Upper lobe of left lung (tissue), 6 donors: ENCODE measurements around the gene TMEM236. TPM values are rescaled to one million over a fixed set of nuclear protein-coding genes. Genes with fewer than 3 reads are reported as not detected.
A peak's percentile ranks its signal among the peaks of the same experiment; 100 is the strongest.

Source experiments
- ATAC-seq, 2 donors: fragments of 200-7000 bp; cut with Tn5 transposase; one replicate each; pipeline ENCODE4 v1.9.1; 2022; ENCODE audit warnings: mild to moderate bottlenecking in 2 of 2, moderate library complexity in 2 of 2; ENCODE audit not compliant: low FRiP score in 2 of 2
- DNase-seq, 2 donors: peaks; one replicate each; pipeline ENCODE4 v3.0.0-alpha.2; 2019 to 2020
- H3K27ac ChIP-seq, 4 donors: fragments of 200-600 bp; sonication (generic); one replicate each; pipeline ENCODE4 v1.5.1; 2016 to 2019
- H3K27me3 ChIP-seq, 4 donors: fragments of 200-600 bp; sonication (generic); one replicate each; pipeline ENCODE4 v1.5.1; 2017 to 2019
- H3K36me3 ChIP-seq, 4 donors: fragments of 200-600 bp; sonication (generic); one replicate each; pipeline ENCODE4 v1.5.1; 2016 to 2019
- H3K4me1 ChIP-seq, 4 donors: fragments of 200-600 bp; sonication (generic); one replicate each; pipeline ENCODE4 v1.5.1; 2018 to 2019
- H3K4me3 ChIP-seq, 4 donors: fragments of 200-600 bp; sonication (generic); one replicate each; pipeline ENCODE4 v1.5.1; 2017 to 2019; ENCODE audit warnings: mild to moderate bottlenecking in 2 of 4, moderate library complexity in 1 of 4
- H3K9me3 ChIP-seq, 4 donors: fragments of 200-600 bp; sonication (generic); one replicate each; pipeline ENCODE4 v1.5.1; 2018 to 2019
- EP300 ChIP-seq, 4 donors: sonication (generic); formaldehyde crosslinking; IDR thresholded peaks; one replicate each; pipeline ENCODE4 v1.5.1; 2017; ENCODE audit warnings: antibody characterized with exemption in 4 of 4, control low read depth in 2 of 4
- POLR2A ChIP-seq, 4 donors: fragments of 450-650 bp; IDR thresholded peaks; one replicate each; pipeline ENCODE4 v1.5.1; 2016 to 2017; ENCODE audit warnings: antibody characterized with exemption in 4 of 4, mild to moderate bottlenecking in 2 of 4
- POLR2AphosphoS5 ChIP-seq, 2 donors: sonication (generic); formaldehyde crosslinking; IDR thresholded peaks; one replicate each; pipeline ENCODE4 v1.5.1; 2017; ENCODE audit warnings: antibody characterized with exemption in 2 of 2
- WGBS, 2 donors: methylation state at CpG; one replicate each; pipeline ENCODE4 v1.1.5; 2017 to 2018; 5-methylcytosine and 5-hydroxymethylcytosine counted together
- total RNA-seq, 6 donors: library from RNA; depleted of rRNA in 4 of 6; stranded (reverse); fragments of >200 nt in 4 of 6; gene quantifications; one replicate each; pipeline versions ENCODE4 v1.1.0 to v1.2.1, GENCODE V29; 2016 to 2021
- TF ChIP-seq, protein P1 (sequence below), 6 experiments: fragments of 450-650 bp in 4 of 6; fragments of 200-600 bp in 2 of 6; sonication (generic) in 2 of 6; IDR thresholded peaks; one replicate each; pipeline ENCODE4 v1.5.1; 2016 to 2019; ENCODE audit warnings: antibody characterized with exemption in 6 of 6
- donor health status: DM: no; HTN: no; CAD: no; lungs with moderate emphysema.
- donor health status: DM: no; HTN: yes; CAD: no; lungs with severe emphysema.

The TMEM236 gene
- total RNA-seq, 6 donors from 2014 or later = 0.55 to 4.6 (median 1.6) TPM

DNA sequence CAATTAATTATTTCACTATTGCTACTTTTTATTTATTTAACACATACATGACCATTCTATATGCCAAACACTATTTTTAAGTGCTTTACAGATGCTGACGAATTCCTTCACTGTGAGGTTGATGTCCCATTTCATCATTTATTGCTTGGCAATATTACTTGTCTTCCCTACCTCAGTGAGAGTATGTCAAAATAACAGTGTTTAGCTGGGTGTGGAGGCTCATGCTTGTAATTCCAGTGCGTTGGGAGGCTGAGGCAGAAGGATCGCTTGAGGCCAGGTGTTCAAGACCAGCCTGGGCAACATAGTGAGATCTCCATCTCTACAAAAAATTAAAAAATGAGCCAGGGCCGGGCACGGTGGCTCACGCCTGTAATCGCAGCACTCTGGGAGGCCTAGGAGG is 37.4 kb downstream of the TMEM236 start:
- Histone ChIP-seq H3K4me1 (peaks cover 0 to 20% (median 3%) of the 10 kb centered on the region in 4 donors), H3K36me3 (no peaks in the 10 kb centered on the region), H3K4me3 (no peak overlapping the region), H3K9me3 (no peaks in the 10 kb centered on the region), H3K27ac (no peak overlapping the region), H3K27me3 (no peaks in the 10 kb centered on the region)
- 92 to 95% methylated on average over 7 of the region's 7 CpGs for WGBS, 2 donors
- no peak for ATAC-seq
- DNase-seq = no peak
- no peak for TF ChIP-seq POLR2A (IDR thresholded peaks at IDR 0.05)
- no peak for TF ChIP-seq POLR2AphosphoS5 (IDR thresholded peaks at IDR 0.05)
- TF ChIP-seq, protein P1, sequence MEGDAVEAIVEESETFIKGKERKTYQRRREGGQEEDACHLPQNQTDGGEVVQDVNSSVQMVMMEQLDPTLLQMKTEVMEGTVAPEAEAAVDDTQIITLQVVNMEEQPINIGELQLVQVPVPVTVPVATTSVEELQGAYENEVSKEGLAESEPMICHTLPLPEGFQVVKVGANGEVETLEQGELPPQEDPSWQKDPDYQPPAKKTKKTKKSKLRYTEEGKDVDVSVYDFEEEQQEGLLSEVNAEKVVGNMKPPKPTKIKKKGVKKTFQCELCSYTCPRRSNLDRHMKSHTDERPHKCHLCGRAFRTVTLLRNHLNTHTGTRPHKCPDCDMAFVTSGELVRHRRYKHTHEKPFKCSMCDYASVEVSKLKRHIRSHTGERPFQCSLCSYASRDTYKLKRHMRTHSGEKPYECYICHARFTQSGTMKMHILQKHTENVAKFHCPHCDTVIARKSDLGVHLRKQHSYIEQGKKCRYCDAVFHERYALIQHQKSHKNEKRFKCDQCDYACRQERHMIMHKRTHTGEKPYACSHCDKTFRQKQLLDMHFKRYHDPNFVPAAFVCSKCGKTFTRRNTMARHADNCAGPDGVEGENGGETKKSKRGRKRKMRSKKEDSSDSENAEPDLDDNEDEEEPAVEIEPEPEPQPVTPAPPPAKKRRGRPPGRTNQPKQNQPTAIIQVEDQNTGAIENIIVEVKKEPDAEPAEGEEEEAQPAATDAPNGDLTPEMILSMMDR (IDR thresholded peaks at IDR 0.05) = no peak
- no peak for TF ChIP-seq EP300 (IDR thresholded peaks at IDR 0.05)

DNA sequence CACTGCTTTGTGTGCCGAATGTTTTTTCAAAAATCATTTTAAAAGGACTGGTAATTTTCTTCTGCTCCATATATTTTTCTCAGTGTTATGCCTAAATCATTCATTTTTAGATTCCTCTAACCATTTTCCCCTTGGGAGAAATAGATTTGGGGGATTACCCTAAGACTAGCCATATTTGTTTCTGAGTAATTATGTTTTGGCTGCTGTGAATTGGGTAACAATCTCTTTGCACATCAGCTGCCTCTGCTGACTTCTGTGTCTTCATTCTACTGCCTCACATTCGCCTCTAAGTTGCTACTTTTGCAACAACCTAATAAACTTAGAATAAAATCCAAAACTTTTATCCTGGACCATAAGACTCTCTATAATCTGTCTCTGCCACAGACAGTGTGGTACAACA is 38.6 kb downstream of the TMEM236 start:
- no peak for ATAC-seq
- TF ChIP-seq POLR2AphosphoS5 (IDR thresholded peaks at IDR 0.05) = no peak
- no peak for TF ChIP-seq EP300 (IDR thresholded peaks at IDR 0.05)
- TF ChIP-seq, protein P1 (IDR thresholded peaks at IDR 0.05) = no peak
- no peak for TF ChIP-seq POLR2A (IDR thresholded peaks at IDR 0.05)
- no peak for DNase-seq
- no peaks in the 10 kb centered on the region for H3K9me3 ChIP-seq
- H3K27me3 ChIP-seq = no peaks in the 10 kb centered on the region
- no peak overlapping the region for H3K4me3 ChIP-seq
- no peak overlapping the region for H3K27ac ChIP-seq
- no peaks in the 10 kb centered on the region for H3K36me3 ChIP-seq
- peaks cover 0 to 18% (median 0%) of the 10 kb centered on the region in 4 donors for H3K4me1 ChIP-seq
- WGBS, 2 donors = 82 to 83% methylated on average over 2 of the region's 2 CpGs

DNA sequence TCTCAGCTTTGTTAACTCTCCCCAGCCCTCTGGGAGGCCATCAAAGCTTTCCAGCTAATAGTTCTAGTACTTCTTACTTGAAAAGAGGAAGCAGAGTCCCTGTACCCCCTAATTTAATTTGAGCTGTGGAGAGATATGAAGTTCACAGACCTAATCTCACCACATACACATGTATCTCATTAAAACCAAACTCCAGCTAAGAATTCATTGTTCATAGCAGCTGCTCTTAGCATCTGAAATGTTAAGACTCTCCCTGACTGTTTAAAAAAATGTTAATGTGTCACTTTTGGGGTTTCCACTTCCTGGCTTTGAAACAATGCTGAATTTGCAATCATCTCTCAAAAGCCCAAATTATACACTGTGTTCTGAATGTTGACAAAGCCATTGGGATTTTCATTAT is 41.0 kb downstream of the TMEM236 start:
- Histone ChIP-seq H3K4me1 (peaks cover 0 to 8% (median 0%) of the 10 kb centered on the region in 4 donors), H3K27ac (peak overlapping the region in 1 of 4 donors; percentile 11), H3K9me3 (no peaks in the 10 kb centered on the region), H3K4me3 (no peak overlapping the region), H3K36me3 (no peaks in the 10 kb centered on the region), H3K27me3 (no peaks in the 10 kb centered on the region)
- no peak for DNase-seq
- peak in 1 of 2 donors; percentile 20 for ATAC-seq
- no peak for TF ChIP-seq POLR2A (IDR thresholded peaks at IDR 0.05)
- TF ChIP-seq EP300 (IDR thresholded peaks at IDR 0.05) = no peak

DNA sequence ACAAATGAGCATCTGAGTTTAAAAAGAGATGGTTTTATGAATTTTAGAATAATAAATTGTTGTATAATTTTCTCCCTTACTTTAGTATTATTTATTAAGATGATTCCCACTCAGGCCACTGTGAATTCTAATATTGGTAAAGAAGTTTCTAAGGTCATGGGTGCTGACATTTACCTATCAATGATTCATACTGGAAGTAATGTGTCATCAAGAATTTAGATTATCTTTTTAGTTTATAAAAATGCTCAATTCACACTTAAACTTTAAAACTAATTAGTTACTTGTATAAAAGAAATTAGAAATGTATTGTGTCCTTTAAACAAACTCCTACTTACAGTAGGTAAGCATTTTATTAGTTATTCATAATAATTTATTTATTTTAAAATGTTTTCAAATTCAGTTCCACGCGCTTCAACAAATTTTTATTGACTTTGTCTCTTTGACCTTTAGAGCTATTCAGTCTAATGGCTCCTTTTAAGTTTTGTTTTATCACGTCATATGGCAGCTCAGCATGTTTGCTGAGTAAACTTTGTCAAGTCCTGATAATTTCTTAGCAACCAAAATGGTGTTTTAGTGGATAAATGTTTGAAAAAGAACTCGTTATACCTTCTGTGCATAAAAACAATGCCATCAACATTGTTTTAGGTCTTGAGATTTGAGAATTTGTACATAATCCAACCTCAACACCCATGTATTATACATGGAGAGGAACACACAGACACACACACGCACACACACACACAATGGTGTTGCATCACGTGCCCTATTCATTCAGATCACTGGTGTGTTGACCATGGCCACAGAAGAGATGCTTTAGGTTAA is 42.0 kb downstream of the TMEM236 start:
- Histone ChIP-seq H3K36me3 (no peaks in the 10 kb centered on the region), H3K27me3 (no peaks in the 10 kb centered on the region), H3K4me1 (peaks cover 0 to 8% (median 0%) of the 10 kb centered on the region in 4 donors), H3K4me3 (no peak overlapping the region), H3K27ac (peak overlapping the region in 1 of 4 donors; percentile 11), H3K9me3 (no peaks in the 10 kb centered on the region)
- peak in 1 of 2 donors; percentile 67 for ATAC-seq
- WGBS, 2 donors = 64 to 66% methylated on average over 6 of the region's 6 CpGs
- no peak for DNase-seq
- TF ChIP-seq EP300 (IDR thresholded peaks at IDR 0.05) (no peak), POLR2AphosphoS5 (IDR thresholded peaks at IDR 0.05) (no peak), POLR2A (IDR thresholded peaks at IDR 0.05) (no peak)
- TF ChIP-seq, protein P1 (IDR thresholded peaks at IDR 0.05) = no peak

DNA sequence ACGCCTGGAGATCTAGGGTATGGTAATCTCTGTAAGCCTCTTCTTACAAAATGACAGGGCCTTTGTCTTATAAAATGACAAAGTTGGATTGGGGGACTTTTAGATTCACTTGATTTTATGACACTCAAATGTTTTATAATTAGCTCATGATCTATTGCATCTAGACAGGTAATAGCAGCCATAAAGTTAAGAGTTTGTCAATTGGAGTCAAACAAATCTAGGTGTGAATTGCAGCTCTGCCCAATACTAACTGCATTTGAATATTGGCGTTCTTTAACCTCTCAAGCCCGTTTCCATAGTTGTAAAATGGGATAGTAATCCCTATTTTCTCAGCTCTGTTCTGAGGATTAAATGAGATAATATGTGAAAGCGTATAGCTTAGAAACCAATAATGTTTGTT is 43.1 kb downstream of the TMEM236 start:
- no peaks in the 10 kb centered on the region for H3K9me3 ChIP-seq
- ATAC-seq (no peak), DNase-seq (no peak)
- no peaks in the 10 kb centered on the region for H3K36me3 ChIP-seq
- no peak for TF ChIP-seq POLR2AphosphoS5 (IDR thresholded peaks at IDR 0.05)
- TF ChIP-seq EP300 (IDR thresholded peaks at IDR 0.05) = no peak
- TF ChIP-seq, protein P1 (IDR thresholded peaks at IDR 0.05) = no peak
- no peak for TF ChIP-seq POLR2A (IDR thresholded peaks at IDR 0.05)
- H3K4me1 ChIP-seq = peaks cover 0 to 8% (median 0%) of the 10 kb centered on the region in 4 donors
- H3K4me3 ChIP-seq = no peak overlapping the region
- no peaks in the 10 kb centered on the region for H3K27me3 ChIP-seq
- no peak overlapping the region for H3K27ac ChIP-seq
- WGBS, 2 donors = 91 to 94% methylated on average over 4 of the region's 4 CpGs
